HCT116 (cell line): ENCODE results near the gene MEGF10. TPM values are rescaled to one million over a fixed set of nuclear protein-coding genes. Genes with fewer than 3 reads are reported as not detected.

Experiments
- ATAC-seq: fragments of 200-7000 bp; cut with Tn5 transposase; 2 replicates; pipeline ENCODE4 v1.9.1; 2020; ENCODE audit warnings: mild to moderate bottlenecking, moderate library complexity
- BruUV-seq: library from RNA; stranded (reverse); fragments of 400-500 nt; replicated peaks from 2 replicates; lab custom pipeline; 2021; lab: Mats Ljungman, UMichigan
- CTCF ChIA-PET: fragments of 300-600 bp; sonication (Branson Sonifier 250); formaldehyde crosslinking; loops from one replicate; lab custom pipeline; 2021; ENCODE audit warnings: antibody characterized with exemption; lab: Charles Lee
- POLR2A ChIA-PET: fragments of 300-600, 350-600 bp; sonication (Branson Sonifier 250); formaldehyde crosslinking; loops from one replicate; lab custom pipeline; 2021; ENCODE audit warnings: antibody characterized with exemption; lab: Charles Lee
- RAD21 ChIA-PET, 2 experiments: fragments of 300-600 bp; sonication (Branson Sonifier 250); formaldehyde crosslinking; loops; one replicate each; lab custom pipeline; 2023; ENCODE audit warnings: low total read pairs in 2 of 2; ENCODE audit not compliant: uncharacterized antibody in 2 of 2, unreplicated experiment in 2 of 2, low non-redundant PET in 1 of 2; lab: Charles Lee
- DNase-seq: peaks from one replicate; pipeline ENCODE4 v3.0.0-alpha.2; 2010; ENCODE audit warnings: low read depth, low spot score
- H2AFZ ChIP-seq: fragments of 200-600 bp; shearing (Covaris generic), sonication (generic); 2 replicates; pipeline ENCODE4 v1.6.1; 2017; ENCODE audit warnings: low read depth, mixed run types, mixed read lengths, antibody characterized with exemption, low read length; ENCODE audit not compliant: poor library complexity, severe bottlenecking
- H3K27ac ChIP-seq: 2 replicates; pipeline ENCODE4 v1.5.1; 2012; ENCODE audit warnings: low read depth, low read length
- H3K27me3 ChIP-seq: fragments of 200-600 bp; sonication (generic); 2 replicates; pipeline ENCODE4 v1.6.1; 2016; ENCODE audit warnings: mixed run types, low read length, mixed read lengths; ENCODE audit not compliant: insufficient read depth
- H3K36me3 ChIP-seq, 2 experiments: fragments of 200-500 bp in 1 of 2; fragments of 200-600 bp in 1 of 2; sonication (Bioruptor generic) in 1 of 2; sonication (generic) in 1 of 2; 2 replicates each; pipeline versions ENCODE4 v1.5.1 to v1.6.1; 2014 to 2016; ENCODE audit warnings: low read length in 2 of 2, inconsistent platforms in 1 of 2, mixed read lengths in 1 of 2, mixed run types in 1 of 2; ENCODE audit not compliant: insufficient read depth in 2 of 2, control insufficient read depth in 1 of 2
- H3K4me1 ChIP-seq, 2 experiments: fragments of 200-600 bp in 1 of 2; sonication (generic) in 1 of 2; 2 replicates each; pipeline versions ENCODE4 v1.5.1 to v1.6.1; 2012 to 2017; ENCODE audit warnings: low read length in 2 of 2, inconsistent platforms in 1 of 2, mild to moderate bottlenecking in 1 of 2, mixed read lengths in 1 of 2, mixed run types in 1 of 2, moderate library complexity in 1 of 2; ENCODE audit not compliant: insufficient read depth in 2 of 2, control insufficient read depth in 1 of 2
- H3K4me2 ChIP-seq: fragments of 200-600 bp; sonication (generic); 2 replicates; pipeline ENCODE4 v1.6.1; 2017; ENCODE audit warnings: mixed run types, low read length, mixed read lengths
- H3K4me3 ChIP-seq, 2 experiments: fragments of 200-600 bp in 1 of 2; sonication (generic) in 1 of 2; replicated peaks in 1 of 2; 2 replicates each; pipeline ENCODE4 v1.5.1; 2011 to 2016; ENCODE audit warnings: low read length in 2 of 2, control low read depth in 1 of 2, low read depth in 1 of 2, mild to moderate bottlenecking in 1 of 2, mixed read lengths in 1 of 2, mixed run types in 1 of 2
- H3K79me2 ChIP-seq: fragments of 200-600 bp; sonication (generic); 2 replicates; pipeline ENCODE4 v1.6.1; 2017; ENCODE audit warnings: mild to moderate bottlenecking, mixed run types, low read length, moderate library complexity, mixed read lengths; ENCODE audit not compliant: insufficient read depth
- H3K9ac ChIP-seq: fragments of 200-600 bp; sonication (generic); 2 replicates; pipeline ENCODE4 v1.6.1; 2016; ENCODE audit warnings: low read length, mixed read lengths
- H3K9me2 ChIP-seq: fragments of 200-600 bp; sonication (generic), shearing (Covaris generic); 2 replicates; pipeline ENCODE4 v1.6.1; 2017; ENCODE audit warnings: mixed run types, mild to moderate bottlenecking, moderate library complexity; ENCODE audit not compliant: insufficient read depth
- H3K9me3 ChIP-seq, 2 experiments: fragments of 200-500 bp in 1 of 2; fragments of 200-600 bp in 1 of 2; sonication (Bioruptor generic) in 1 of 2; sonication (generic) in 1 of 2; 2 replicates each; pipeline ENCODE4 v1.6.1; 2014 to 2017; ENCODE audit warnings: low read length in 2 of 2, mixed read lengths in 2 of 2, inconsistent platforms in 1 of 2, low read depth in 1 of 2, mild to moderate bottlenecking in 1 of 2, mixed run types in 1 of 2, moderate library complexity in 1 of 2; ENCODE audit not compliant: control insufficient read depth in 1 of 2, insufficient read depth in 1 of 2
- H4K20me1 ChIP-seq: fragments of 200-600 bp; sonication (generic), shearing (Covaris generic); 2 replicates; pipeline ENCODE4 v1.6.1; 2017; ENCODE audit warnings: mixed run types, mild to moderate bottlenecking, moderate library complexity; ENCODE audit not compliant: insufficient read depth
- ATF3 ChIP-seq: IDR thresholded peaks from 2 replicates; pipeline ENCODE4 v1.6.1; 2012
- CBX3 ChIP-seq: IDR thresholded peaks from 2 replicates; pipeline ENCODE4 v1.6.1; 2012; ENCODE audit warnings: low read depth
- CEBPB ChIP-seq: IDR thresholded peaks from 2 replicates; pipeline ENCODE4 v1.6.1; 2012; ENCODE audit warnings: low read depth
- ELF1 ChIP-seq: IDR thresholded peaks from 2 replicates; pipeline ENCODE4 v1.6.1; 2012; ENCODE audit warnings: low read depth, borderline replicate concordance
- EZH2 ChIP-seq: fragments of 200-600 bp; sonication (generic); IDR thresholded peaks from 2 replicates; pipeline ENCODE4 v1.6.1; 2017; ENCODE audit warnings: antibody characterized with exemption, mixed run types
- FOSL1 ChIP-seq: IDR thresholded peaks from 2 replicates; pipeline ENCODE4 v1.6.1; 2012; ENCODE audit warnings: low read depth
- MAX ChIP-seq: IDR thresholded peaks from 2 replicates; pipeline ENCODE4 v1.6.1; 2012
- POLR2A ChIP-seq: IDR thresholded peaks from 2 replicates; pipeline ENCODE4 v1.7.0; 2011; ENCODE audit warnings: borderline replicate concordance; ENCODE audit not compliant: insufficient read depth, insufficient read length; ENCODE audit errors: extremely low read depth
- POLR2AphosphoS5 ChIP-seq: IDR thresholded peaks from 2 replicates; pipeline ENCODE4 v1.6.1; 2011; ENCODE audit warnings: mild to moderate bottlenecking, low read depth, low read length, moderate library complexity
- SIN3A ChIP-seq: IDR thresholded peaks from 2 replicates; pipeline ENCODE4 v1.6.1; 2012; ENCODE audit warnings: low read depth
- SP1 ChIP-seq: IDR thresholded peaks from 2 replicates; pipeline ENCODE4 v1.6.1; 2012; ENCODE audit warnings: low read depth
- SRF ChIP-seq: IDR thresholded peaks from 2 replicates; pipeline ENCODE4 v1.6.1; 2012; ENCODE audit warnings: low read depth
- TCF7L2 ChIP-seq: IDR thresholded peaks from 2 replicates; pipeline ENCODE4 v1.7.0; 2011; ENCODE audit warnings: borderline replicate concordance, inconsistent platforms; ENCODE audit not compliant: insufficient read depth, insufficient read length; ENCODE audit errors: extremely low read depth
- ZBTB33 ChIP-seq: IDR thresholded peaks from 2 replicates; pipeline ENCODE4 v1.6.1; 2011; ENCODE audit warnings: mild to moderate bottlenecking, low read length, moderate library complexity; ENCODE audit not compliant: insufficient replicate concordance; ENCODE audit errors: extremely low read depth
- ZNF274 ChIP-seq: fragments of 200-500 bp; sonication (Bioruptor generic); IDR thresholded peaks from 2 replicates; pipeline ENCODE4 v1.6.1; 2014; ENCODE audit warnings: mild to moderate bottlenecking, low read depth, low read length, inconsistent platforms
- intact Hi-C: fragments of 100-400 bp; cut with micrococcal nuclease; formaldehyde crosslinking; loops from 2 replicates; pipeline ENCODE4 v1.10.0; 2022
- total RNA-seq: library from RNA; stranded (reverse); gene quantifications from one replicate; pipeline ENCODE4 v1.2.1, GENCODE V29; 2021; ENCODE audit not compliant: unreplicated experiment
- TF ChIP-seq, protein P1 (sequence below): IDR thresholded peaks from 2 replicates; pipeline ENCODE4 v1.6.1; 2012; ENCODE audit warnings: low read depth

The MEGF10 gene
- total RNA-seq, 1 experiment from 2014 or later: 0.02 TPM

DNA sequence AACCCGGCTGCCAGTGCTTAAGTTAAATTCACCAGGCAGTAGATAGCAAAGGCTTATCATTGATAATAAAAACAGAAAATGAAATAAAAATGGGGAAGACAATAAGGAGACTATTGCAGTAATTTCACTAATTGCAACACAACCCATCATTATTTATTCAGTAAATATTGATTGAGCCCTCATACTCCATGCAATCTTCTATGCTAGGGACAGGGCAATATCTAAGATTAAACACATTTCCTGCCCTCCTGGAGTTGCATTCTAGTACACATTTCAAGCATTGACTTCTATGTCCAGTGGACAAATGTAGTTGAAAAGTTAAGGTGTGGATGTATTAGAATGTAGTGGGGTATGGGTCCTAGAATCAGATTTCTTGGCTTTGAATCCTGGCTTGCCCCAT is 12.8 kb downstream of the MEGF10 start (continued):
- TF ChIP-seq ZBTB33: no peak
- TF ChIP-seq EZH2: no peak
- no peak for TF ChIP-seq FOSL1
- TF ChIP-seq POLR2A: no peak
- TF ChIP-seq ZNF274: no peak
- no peak for TF ChIP-seq CEBPB
- no peak for TF ChIP-seq SRF
- no peak for TF ChIP-seq ATF3

DNA sequence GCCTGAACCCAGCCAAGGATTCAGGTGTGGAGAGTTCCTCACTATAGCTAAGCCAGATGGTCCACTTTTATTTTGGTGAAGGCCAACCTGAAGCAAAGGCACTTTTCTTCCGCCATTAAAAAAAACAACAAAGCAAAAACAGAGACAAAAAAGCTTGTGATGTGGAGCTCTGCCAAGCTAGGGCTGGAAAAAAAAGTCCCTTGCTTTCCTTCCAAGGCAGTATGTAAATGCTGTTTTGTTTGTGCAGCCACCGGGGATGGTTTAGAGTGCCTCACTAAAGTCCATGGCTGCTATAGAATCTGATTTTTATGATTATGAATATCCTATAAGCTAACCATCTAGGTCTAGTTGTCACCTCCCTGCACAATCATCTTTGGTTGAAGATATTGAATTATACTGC is 14.9 kb downstream of the MEGF10 start:
- Histone ChIP-seq H2AFZ (no peak overlapping the region), H3K9ac (no peak overlapping the region), H3K27me3 (no peaks in the 10 kb centered on the region), H3K4me3 (no peak overlapping the region), H3K36me3 (no peaks in the 10 kb centered on the region), H3K27ac (no peak overlapping the region), H3K79me2 (no peaks in the 10 kb centered on the region), H3K9me2 (no peaks in the 10 kb centered on the region), H3K4me2 (no peak overlapping the region), H3K4me1 (no peaks in the 10 kb centered on the region), H3K9me3 (no peaks in the 10 kb centered on the region), H4K20me1 (no peaks in the 10 kb centered on the region)
- RAD21 ChIA-PET: no interaction called here
- ATAC-seq: no peak
- intact Hi-C loops: no loop called here
- no peak for DNase-seq
- POLR2A ChIA-PET: no interaction called here
- CTCF ChIA-PET: no interaction called here
- BruUV-seq: no TSS peak
- TF ChIP-seq SP1 (no peak), CBX3 (no peak), SRF (no peak), FOSL1 (no peak), SIN3A (no peak), TCF7L2 (no peak), MAX (no peak), ELF1 (no peak), POLR2AphosphoS5 (no peak)
- TF ChIP-seq, protein P1, sequence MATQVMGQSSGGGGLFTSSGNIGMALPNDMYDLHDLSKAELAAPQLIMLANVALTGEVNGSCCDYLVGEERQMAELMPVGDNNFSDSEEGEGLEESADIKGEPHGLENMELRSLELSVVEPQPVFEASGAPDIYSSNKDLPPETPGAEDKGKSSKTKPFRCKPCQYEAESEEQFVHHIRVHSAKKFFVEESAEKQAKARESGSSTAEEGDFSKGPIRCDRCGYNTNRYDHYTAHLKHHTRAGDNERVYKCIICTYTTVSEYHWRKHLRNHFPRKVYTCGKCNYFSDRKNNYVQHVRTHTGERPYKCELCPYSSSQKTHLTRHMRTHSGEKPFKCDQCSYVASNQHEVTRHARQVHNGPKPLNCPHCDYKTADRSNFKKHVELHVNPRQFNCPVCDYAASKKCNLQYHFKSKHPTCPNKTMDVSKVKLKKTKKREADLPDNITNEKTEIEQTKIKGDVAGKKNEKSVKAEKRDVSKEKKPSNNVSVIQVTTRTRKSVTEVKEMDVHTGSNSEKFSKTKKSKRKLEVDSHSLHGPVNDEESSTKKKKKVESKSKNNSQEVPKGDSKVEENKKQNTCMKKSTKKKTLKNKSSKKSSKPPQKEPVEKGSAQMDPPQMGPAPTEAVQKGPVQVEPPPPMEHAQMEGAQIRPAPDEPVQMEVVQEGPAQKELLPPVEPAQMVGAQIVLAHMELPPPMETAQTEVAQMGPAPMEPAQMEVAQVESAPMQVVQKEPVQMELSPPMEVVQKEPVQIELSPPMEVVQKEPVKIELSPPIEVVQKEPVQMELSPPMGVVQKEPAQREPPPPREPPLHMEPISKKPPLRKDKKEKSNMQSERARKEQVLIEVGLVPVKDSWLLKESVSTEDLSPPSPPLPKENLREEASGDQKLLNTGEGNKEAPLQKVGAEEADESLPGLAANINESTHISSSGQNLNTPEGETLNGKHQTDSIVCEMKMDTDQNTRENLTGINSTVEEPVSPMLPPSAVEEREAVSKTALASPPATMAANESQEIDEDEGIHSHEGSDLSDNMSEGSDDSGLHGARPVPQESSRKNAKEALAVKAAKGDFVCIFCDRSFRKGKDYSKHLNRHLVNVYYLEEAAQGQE: no peak
